22Rv1 (cell line): Measurements from ENCODE around the gene LCT.

Experiments used
- H3K27ac ChIP-seq: fragments of 450-650 bp; 2 replicates; pipeline ENCODE4 v1.5.1; 2017
- CTCF ChIP-seq: fragments of 450-650 bp; IDR thresholded peaks from 2 replicates; pipeline ENCODE4 v1.5.1; 2017; ENCODE audit warnings: mild to moderate bottlenecking
- ZFX ChIP-seq: fragments of 450-650 bp; IDR thresholded peaks from 2 replicates; pipeline ENCODE4 v1.6.1; 2017; ENCODE audit warnings: antibody characterized with exemption, borderline replicate concordance

The LCT gene

GRCh38 chr2:135786823-135787222 is 50.2 kb downstream of the LCT start:
- H3K27ac ChIP-seq, result no peak overlapping the region
- TF ChIP-seq ZFX, result no peak
- no peak for TF ChIP-seq CTCF

- no peak overlapping the region for H3K27ac ChIP-seq
- TF ChIP-seq ZFX (no peak), CTCF (no peak)
Observed at GRCh38 chr2:135785032-135785431, 52.0 kb downstream of the LCT start.

GRCh38 chr2:135783439-135783838 is 53.5 kb downstream of the LCT start:
- no peak overlapping the region for H3K27ac ChIP-seq

GRCh38 chr2:135782231-135782630 is 54.8 kb downstream of the LCT start:
- no peak for TF ChIP-seq ZFX
- TF ChIP-seq CTCF, result no peak
- H3K27ac ChIP-seq, result no peak overlapping the region

More at GRCh38 chr2:135783439-135783838, 53.5 kb downstream of the LCT start:
- TF ChIP-seq CTCF (no peak), ZFX (no peak)

- TF ChIP-seq CTCF (no peak), ZFX (no peak)
- H3K27ac ChIP-seq, result no peak overlapping the region
Observed at GRCh38 chr2:135776367-135776766, 60.6 kb downstream of the LCT start.

- TF ChIP-seq ZFX, result no peak
- no peak for TF ChIP-seq CTCF
Observed at GRCh38 chr2:135775420-135775819, 61.6 kb downstream of the LCT start.

GRCh38 chr2:135773917-135774316 is 63.1 kb downstream of the LCT start:
- H3K27ac ChIP-seq, result no peak overlapping the region
- TF ChIP-seq CTCF, result no peak
- TF ChIP-seq ZFX, result no peak

More at GRCh38 chr2:135775420-135775819, 61.6 kb downstream of the LCT start:
- H3K27ac ChIP-seq, result no peak overlapping the region
